ENCODE results near the gene ZNF366.

GRCh38 chr5:72459089-72459661, 48.0 kb downstream of the ZNF366 start:
- TF ChIP-seq CTCF (IDR thresholded peaks at IDR 0.05) (no peak), POLR2AphosphoS5 (IDR thresholded peaks at IDR 0.05) (no peak), POLR2A (IDR thresholded peaks at IDR 0.05) (no peak), EP300 (IDR thresholded peaks at IDR 0.05) (no peak)

Measured in stomach (tissue), 4 donors.